Measurements from ENCODE around the gene AREL1.

DNA sequence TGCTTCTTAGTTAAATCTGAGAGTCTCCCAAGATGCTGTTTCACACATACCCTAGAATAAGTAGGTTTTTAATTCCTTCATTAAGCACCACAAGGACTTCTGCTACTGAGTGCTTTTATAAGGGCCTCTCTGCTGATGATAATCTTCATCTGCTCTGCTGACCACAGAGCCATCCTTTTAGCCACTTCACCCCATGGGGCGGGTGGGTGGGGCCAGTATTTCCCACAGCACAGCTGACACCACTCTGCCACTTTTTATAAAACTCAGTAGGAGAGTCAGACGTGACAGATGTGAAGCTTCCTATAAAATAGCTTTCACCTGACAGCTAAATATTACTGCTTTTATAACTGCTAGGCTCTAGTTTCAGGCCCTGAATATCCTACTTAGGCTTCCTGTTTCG is 20.3 kb upstream of the AREL1 start:
- TF ChIP-seq EZH2 (IDR thresholded peaks at IDR 0.05; ENCODE audit: low read depth, low read length, severe bottlenecking), result no peak
- no peak for TF ChIP-seq TAF1 (IDR thresholded peaks at IDR 0.05; ENCODE audit: low read depth, low read length)
